GM12865 (cell line): ENCODE data around the gene EPHA2.
"Not testable (repeated sequence)": the region's sequence is repeated elsewhere in the genome, so short reads cannot be mapped to it uniquely, and the experiment has no call there.

Experiments
- DNase-seq: peaks from one replicate; pipeline ENCODE4 v3.0.0; 2010; ENCODE audit warnings: low read depth
- H3K4me3 ChIP-seq: 2 replicates; pipeline ENCODE4 v1.5.1; 2011; ENCODE audit warnings: mild to moderate bottlenecking, low read depth, low read length, control low read depth
- TF ChIP-seq, protein P1 (sequence below): IDR thresholded peaks from 2 replicates; pipeline ENCODE4 v1.5.1; 2011; ENCODE audit warnings: low read length, control low read depth, low read depth, inconsistent platforms; ENCODE audit not compliant: insufficient read depth; ENCODE audit errors: missing control alignments

The EPHA2 gene

DNA sequence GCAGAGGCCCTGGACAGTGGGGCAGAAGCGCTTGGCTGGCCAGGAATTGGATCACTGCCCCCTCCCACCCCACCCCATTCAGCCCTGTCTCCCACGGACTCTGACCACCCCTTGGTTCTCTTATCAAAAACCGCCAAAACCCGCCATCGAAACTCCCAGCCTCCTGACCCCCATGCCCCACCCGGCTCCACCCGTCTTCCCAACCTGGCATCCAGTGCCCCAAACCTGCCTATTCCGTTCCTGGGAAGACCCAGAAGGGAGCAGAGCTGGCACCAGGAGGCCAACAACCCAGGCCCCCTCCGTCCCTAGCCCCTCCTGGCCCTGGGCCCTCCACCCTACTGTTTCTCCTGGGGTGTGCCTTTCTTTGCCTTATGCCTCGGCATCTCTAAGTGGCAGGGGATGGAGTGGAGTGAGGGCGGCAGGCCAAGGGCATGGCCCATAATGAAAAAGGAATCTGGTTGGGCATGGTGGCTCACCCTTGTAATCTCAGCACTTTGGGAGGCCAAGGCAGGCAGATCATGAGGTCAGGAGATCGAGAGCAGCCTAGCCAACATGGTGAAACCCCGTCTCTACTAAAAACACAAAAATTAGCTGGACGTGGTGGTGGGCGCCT, 16.5 kb upstream of the EPHA2 start:
- DNase-seq, result no peak
- TF ChIP-seq, protein P1, sequence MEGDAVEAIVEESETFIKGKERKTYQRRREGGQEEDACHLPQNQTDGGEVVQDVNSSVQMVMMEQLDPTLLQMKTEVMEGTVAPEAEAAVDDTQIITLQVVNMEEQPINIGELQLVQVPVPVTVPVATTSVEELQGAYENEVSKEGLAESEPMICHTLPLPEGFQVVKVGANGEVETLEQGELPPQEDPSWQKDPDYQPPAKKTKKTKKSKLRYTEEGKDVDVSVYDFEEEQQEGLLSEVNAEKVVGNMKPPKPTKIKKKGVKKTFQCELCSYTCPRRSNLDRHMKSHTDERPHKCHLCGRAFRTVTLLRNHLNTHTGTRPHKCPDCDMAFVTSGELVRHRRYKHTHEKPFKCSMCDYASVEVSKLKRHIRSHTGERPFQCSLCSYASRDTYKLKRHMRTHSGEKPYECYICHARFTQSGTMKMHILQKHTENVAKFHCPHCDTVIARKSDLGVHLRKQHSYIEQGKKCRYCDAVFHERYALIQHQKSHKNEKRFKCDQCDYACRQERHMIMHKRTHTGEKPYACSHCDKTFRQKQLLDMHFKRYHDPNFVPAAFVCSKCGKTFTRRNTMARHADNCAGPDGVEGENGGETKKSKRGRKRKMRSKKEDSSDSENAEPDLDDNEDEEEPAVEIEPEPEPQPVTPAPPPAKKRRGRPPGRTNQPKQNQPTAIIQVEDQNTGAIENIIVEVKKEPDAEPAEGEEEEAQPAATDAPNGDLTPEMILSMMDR, result no peak
- no peak overlapping the region for H3K4me3 ChIP-seq

DNA sequence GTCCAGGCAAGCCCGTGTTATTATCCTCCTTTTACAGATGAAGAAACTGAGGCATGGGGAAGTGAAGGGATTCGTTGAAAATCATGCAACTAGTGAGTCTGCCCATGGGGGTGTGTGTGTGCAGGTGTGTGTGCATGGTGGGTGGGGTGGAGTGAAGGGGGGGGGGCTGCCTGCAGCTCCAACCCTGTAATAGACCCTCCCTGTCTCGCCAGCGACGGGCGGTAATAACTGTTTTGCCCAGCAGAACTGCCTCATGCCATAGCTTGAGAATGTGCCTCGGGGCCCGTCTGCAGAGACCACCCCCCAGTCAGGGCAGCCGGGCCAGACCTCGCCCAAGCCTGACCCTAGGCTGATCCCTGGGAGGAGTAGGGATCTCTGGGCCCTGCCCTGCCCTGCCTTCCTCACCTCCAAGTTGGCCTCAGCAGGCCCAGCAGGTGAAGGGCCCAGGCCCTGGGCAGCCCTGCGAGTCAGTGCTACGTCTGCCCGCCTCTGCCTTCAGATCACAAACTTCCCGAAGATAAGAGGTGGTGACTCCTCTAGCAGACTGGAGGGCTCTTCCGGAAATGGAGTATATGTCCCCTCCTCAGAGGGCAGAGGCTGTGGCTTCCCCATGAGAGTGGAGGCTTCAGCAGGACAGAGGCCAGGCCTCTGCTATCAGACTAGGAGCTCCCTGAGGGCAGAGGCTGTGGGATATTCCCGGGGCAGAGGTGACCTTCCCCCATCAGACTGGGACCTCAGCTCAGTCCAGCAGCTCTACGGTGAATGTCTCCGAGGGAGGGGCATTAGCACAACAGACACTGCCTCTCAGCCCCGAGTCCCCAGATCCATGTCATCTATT, 15.7 kb upstream of the EPHA2 start:
- H3K4me3 ChIP-seq, result no peak overlapping the region
- DNase-seq, result no peak
- TF ChIP-seq, protein P1, result no peak

DNA sequence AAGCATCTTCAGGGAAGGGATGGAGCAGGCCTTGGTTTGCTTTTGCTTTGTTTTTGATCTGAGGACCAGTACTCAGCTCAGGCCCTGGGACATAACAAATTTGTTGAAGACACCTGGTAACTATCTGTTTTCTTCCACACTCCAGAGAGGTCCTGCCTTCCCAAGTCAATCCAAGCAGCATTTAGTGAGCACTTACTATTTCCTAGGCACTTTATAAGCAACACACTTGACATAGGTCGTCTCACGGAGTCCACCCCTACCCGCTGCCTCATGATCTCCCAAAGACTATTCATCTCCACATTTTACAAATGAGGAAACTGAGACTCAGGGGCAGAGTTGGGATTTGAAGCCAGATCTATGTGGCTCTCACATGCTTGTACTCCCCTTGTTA, 14.4 kb upstream of the EPHA2 start:
- H3K4me3 ChIP-seq, result no peak overlapping the region
- TF ChIP-seq, protein P1, result no peak
- no peak for DNase-seq

DNA sequence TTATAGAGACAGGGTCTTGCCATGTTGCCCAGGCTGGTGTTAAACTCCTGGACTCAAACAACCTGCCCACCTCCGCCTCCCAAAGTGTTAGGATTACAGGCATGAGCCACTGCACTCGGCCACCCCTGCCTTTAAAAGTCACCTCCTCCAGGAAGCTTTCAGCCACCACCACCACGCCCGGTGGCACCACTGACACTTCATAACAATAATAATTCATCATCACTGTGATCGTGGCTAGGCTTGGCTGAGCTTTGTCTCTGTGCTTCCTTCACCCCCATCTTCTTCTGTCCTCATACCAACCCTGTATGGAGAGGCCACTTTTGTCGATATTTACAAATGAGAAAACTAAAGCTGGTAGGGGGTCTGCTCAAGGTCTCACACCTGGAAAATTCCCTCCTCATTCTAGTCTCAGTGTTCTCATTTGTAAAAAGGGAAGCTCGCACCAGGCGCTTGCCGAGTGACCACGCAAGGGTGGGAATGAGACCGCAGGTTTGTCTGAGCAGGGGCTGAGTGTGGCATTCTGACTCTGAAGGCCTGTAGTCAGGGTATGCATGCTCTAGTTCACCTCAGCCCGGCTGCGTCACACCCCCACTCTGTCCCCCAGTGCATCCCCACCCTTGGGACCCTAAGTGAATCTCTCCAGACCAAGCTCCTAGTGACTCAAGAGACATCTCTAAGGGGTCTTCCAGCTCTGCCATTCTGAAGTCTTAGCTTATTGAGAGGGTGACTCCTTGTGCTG, 12.9 kb upstream of the EPHA2 start:
- no peak overlapping the region for H3K4me3 ChIP-seq
- no peak for DNase-seq
- TF ChIP-seq, protein P1, result no peak

DNA sequence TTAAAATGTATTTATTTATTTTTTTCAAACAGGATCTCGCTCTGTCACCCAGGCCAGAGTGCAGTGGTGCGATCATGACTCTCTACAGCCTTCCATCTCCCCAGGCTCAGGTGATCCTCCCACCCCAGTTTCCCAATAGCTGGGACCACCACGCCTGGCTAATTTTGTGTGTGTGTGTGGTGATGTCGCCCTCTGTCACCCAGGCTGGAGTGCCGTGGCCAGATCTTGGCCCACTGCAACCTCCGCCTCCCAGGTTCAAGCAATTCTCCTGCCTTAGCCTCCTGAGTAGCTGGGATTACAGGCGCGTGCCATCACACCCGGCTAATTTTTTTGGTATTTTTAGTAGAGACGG, 12.3 kb upstream of the EPHA2 start:
- not testable (repeated sequence) for DNase-seq
- H3K4me3 ChIP-seq, result peak overlapping the region; percentile 61

DNA sequence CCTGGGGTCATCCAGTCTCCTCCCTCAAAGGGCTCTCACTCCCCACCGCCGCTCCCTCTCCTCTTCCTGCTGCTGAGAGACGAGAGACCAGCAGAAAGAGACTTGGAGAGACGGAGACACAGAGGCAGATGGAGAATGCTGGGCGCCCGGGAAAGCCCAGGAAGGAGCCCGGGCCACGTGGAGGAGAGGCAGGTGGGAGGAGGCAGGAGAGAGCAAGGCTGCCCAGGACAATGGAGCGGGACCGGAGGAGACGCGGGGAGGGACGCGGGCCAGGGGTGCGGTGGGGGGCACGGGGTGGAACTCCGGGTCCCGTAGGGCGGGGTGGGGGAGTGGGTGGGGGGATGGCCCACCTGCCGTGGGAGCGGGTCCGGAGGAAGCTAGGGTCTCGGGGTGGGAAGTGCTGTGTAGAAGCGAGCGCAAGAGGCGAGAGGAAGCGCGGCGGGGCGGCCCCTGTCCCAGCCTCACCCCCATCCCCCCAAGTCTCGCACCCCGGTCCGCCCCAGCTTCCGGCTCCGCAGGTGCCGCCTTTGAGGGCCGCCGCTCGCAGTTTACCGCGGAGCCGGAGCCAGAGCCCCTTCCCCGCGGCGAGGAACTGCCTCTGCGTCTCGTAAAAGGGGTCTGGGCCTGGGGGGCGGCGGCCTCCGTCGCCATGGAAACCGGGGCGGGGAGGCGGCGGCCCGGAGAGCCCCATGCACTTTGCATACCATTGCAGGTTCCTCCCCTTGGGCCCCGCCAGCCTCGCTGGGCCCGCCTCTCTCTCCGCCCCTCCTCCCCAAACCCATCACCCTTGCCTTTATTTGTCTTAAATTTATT, 11.7 kb upstream of the EPHA2 start:
- TF ChIP-seq, protein P1, result no peak

More for the DNA sequence above, 11.7 kb upstream of the EPHA2 start:
- H3K4me3 ChIP-seq, result peak overlapping the region; percentile 61
- DNase-seq, result peak; percentile 57
